H9 (cell line): ENCODE results near the gene AIFM3. TPM values are rescaled to one million over a fixed set of nuclear protein-coding genes. Genes with fewer than 3 reads are reported as not detected.
A peak's percentile ranks its signal among the peaks of the same experiment; 100 is the strongest.

Experiments used
- DNase-seq: peaks from one replicate; pipeline ENCODE4 v3.0.0-alpha.2; 2017
- H2AFZ ChIP-seq: one replicate; pipeline ENCODE4 v1.6.1; 2013; ENCODE audit warnings: mild to moderate bottlenecking, low read length, control low read depth, moderate library complexity
- H2AK5ac ChIP-seq: 2 replicates; pipeline ENCODE4 v1.6.1; 2013; ENCODE audit warnings: low read length, control low read depth, mixed read lengths; ENCODE audit not compliant: insufficient read length
- H2BK120ac ChIP-seq: one replicate; pipeline ENCODE4 v1.6.1; 2013; ENCODE audit warnings: low read depth, mild to moderate bottlenecking, low read length, control low read depth, inconsistent platforms; ENCODE audit not compliant: poor library complexity, severe bottlenecking
- H2BK12ac ChIP-seq: 2 replicates; pipeline ENCODE4 v1.6.1; 2013; ENCODE audit warnings: low read length, control low read depth, mixed read lengths, low read depth; ENCODE audit not compliant: insufficient read length
- H2BK15ac ChIP-seq: 2 replicates; pipeline ENCODE4 v1.6.1; 2013; ENCODE audit warnings: low read depth, low read length, control low read depth
- H2BK20ac ChIP-seq: one replicate; pipeline ENCODE4 v1.6.1; 2013; ENCODE audit warnings: low read depth, mild to moderate bottlenecking, low read length, control low read depth, inconsistent platforms; ENCODE audit not compliant: poor library complexity, severe bottlenecking
- H2BK5ac ChIP-seq: 2 replicates; pipeline ENCODE4 v1.6.1; 2013; ENCODE audit warnings: low read length, control low read depth, mixed read lengths; ENCODE audit not compliant: insufficient read length
- H3K14ac ChIP-seq: 2 replicates; pipeline ENCODE4 v1.6.1; 2013; ENCODE audit warnings: low read length, control low read depth; ENCODE audit not compliant: insufficient read depth
- H3K18ac ChIP-seq: 2 replicates; pipeline ENCODE4 v1.6.1; 2013; ENCODE audit warnings: low read depth, mild to moderate bottlenecking, mixed read lengths, low read length, control low read depth; ENCODE audit not compliant: insufficient read length
- H3K23ac ChIP-seq: 2 replicates; pipeline ENCODE4 v1.6.1; 2013; ENCODE audit warnings: low read length, control low read depth, mixed read lengths, low read depth; ENCODE audit not compliant: insufficient read length
- H3K23me2 ChIP-seq: 2 replicates; pipeline ENCODE4 v1.6.1; 2013; ENCODE audit warnings: low read depth, mild to moderate bottlenecking, mixed read lengths, low read length, control low read depth; ENCODE audit not compliant: insufficient read length, poor library complexity, severe bottlenecking
- H3K27ac ChIP-seq: 2 replicates; pipeline ENCODE4 v1.5.1; 2013; ENCODE audit warnings: low read length, control low read depth, mixed read lengths, low read depth; ENCODE audit not compliant: insufficient read length
- H3K27me3 ChIP-seq: 2 replicates; pipeline ENCODE4 v1.6.1; 2013; ENCODE audit warnings: low read length, control low read depth, inconsistent platforms; ENCODE audit not compliant: insufficient read depth
- H3K4ac ChIP-seq: 2 replicates; pipeline ENCODE4 v1.6.1; 2013; ENCODE audit warnings: low read depth, mild to moderate bottlenecking, control low read depth, inconsistent platforms, low read length, moderate library complexity
- H3K4me1 ChIP-seq: 2 replicates; pipeline ENCODE4 v1.6.1; 2013; ENCODE audit warnings: low read length, control low read depth, inconsistent platforms; ENCODE audit not compliant: insufficient read depth
- H3K4me2 ChIP-seq: 2 replicates; pipeline ENCODE4 v1.6.1; 2013; ENCODE audit warnings: low read length, control low read depth, mixed read lengths; ENCODE audit not compliant: insufficient read length, insufficient read depth
- H3K56ac ChIP-seq: 2 replicates; pipeline ENCODE4 v1.6.1; 2013; ENCODE audit warnings: low read depth, mild to moderate bottlenecking, mixed read lengths, low read length, control low read depth; ENCODE audit not compliant: insufficient read length
- H3K79me1 ChIP-seq: 2 replicates; pipeline ENCODE4 v1.6.1; 2013; ENCODE audit warnings: low read depth, mild to moderate bottlenecking, moderate library complexity, low read length, control low read depth, inconsistent platforms; ENCODE audit not compliant: insufficient read depth, poor library complexity, severe bottlenecking
- H3K79me2 ChIP-seq: 2 replicates; pipeline ENCODE4 v1.6.1; 2013; ENCODE audit warnings: low read length, control low read depth, inconsistent platforms; ENCODE audit not compliant: insufficient read depth
- H3K9ac ChIP-seq: 2 replicates; pipeline ENCODE4 v1.6.1; 2013; ENCODE audit warnings: low read length, control low read depth, mixed read lengths; ENCODE audit not compliant: insufficient read length; ENCODE audit errors: extremely low read depth
- H3K9me3 ChIP-seq: one replicate; pipeline ENCODE4 v1.6.1; 2013; ENCODE audit warnings: low read depth, low read length, inconsistent platforms; ENCODE audit not compliant: control insufficient read depth
- H3T11ph ChIP-seq: one replicate; pipeline ENCODE4 v1.6.1; 2013; ENCODE audit warnings: mild to moderate bottlenecking, low read length, control low read depth, inconsistent platforms
- H4K20me1 ChIP-seq: one replicate; pipeline ENCODE4 v1.6.1; 2013; ENCODE audit not compliant: control insufficient read depth, insufficient read length, insufficient read depth
- H4K5ac ChIP-seq: 2 replicates; pipeline ENCODE4 v1.6.1; 2013; ENCODE audit warnings: low read depth, mild to moderate bottlenecking, mixed read lengths, low read length, control low read depth; ENCODE audit not compliant: insufficient read length
- H4K8ac ChIP-seq: replicated peaks from 2 replicates; pipeline ENCODE4 v1.6.1; 2013; ENCODE audit warnings: low read length, control low read depth, mixed read lengths, low read depth; ENCODE audit not compliant: insufficient read length
- H4K91ac ChIP-seq: 2 replicates; pipeline ENCODE4 v1.6.1; 2013; ENCODE audit warnings: low read depth, mild to moderate bottlenecking, moderate library complexity, mixed read lengths, low read length, control low read depth; ENCODE audit not compliant: insufficient read length
- H3K27ac Mint-ChIP-seq, 3 experiments: 2 replicates in 2 of 3; 3 replicates in 1 of 3; pipeline ENCODE4 v1.8.0; 2020 to 2021; ENCODE audit warnings: mixed read lengths in 3 of 3, mild to moderate bottlenecking in 1 of 3, moderate library complexity in 1 of 3
- H3K27me3 Mint-ChIP-seq: 2 replicates; pipeline ENCODE4 v1.8.0; 2021; ENCODE audit warnings: low read depth, mild to moderate bottlenecking, moderate library complexity, mixed read lengths
- H3K36me3 Mint-ChIP-seq, 3 experiments: 2 replicates in 2 of 3; 3 replicates in 1 of 3; pipeline ENCODE4 v1.8.0; 2020 to 2021; ENCODE audit warnings: low read depth in 3 of 3, mixed read lengths in 3 of 3; ENCODE audit not compliant: insufficient read depth in 1 of 3
- H3K4me1 Mint-ChIP-seq, 2 experiments: 2 replicates each; pipeline ENCODE4 v1.8.0; 2020; ENCODE audit warnings: mixed read lengths in 2 of 2
- H3K4me3 Mint-ChIP-seq, 2 experiments: 2 replicates in 1 of 2; 3 replicates in 1 of 2; pipeline ENCODE4 v1.8.0; 2020 to 2021; ENCODE audit warnings: mild to moderate bottlenecking in 2 of 2, mixed read lengths in 2 of 2, moderate library complexity in 1 of 2
- H3K9me3 Mint-ChIP-seq, 2 experiments: 2 replicates in 1 of 2; 3 replicates in 1 of 2; pipeline ENCODE4 v1.8.0; 2020; ENCODE audit warnings: mild to moderate bottlenecking in 2 of 2, mixed read lengths in 2 of 2, moderate library complexity in 1 of 2
- WGBS: extraction: QIAGEN DNeasy Blood & Tissue Kit; methylation state at CpG from one replicate; pipeline ENCODE4 v1.1.7; 2013; ENCODE audit warnings: missing lambda C conversion rate, low lambda C conversion rate, mixed read lengths; ENCODE audit not compliant: insufficient read length; ENCODE audit errors: extremely low coverage; 5-methylcytosine and 5-hydroxymethylcytosine counted together
- total RNA-seq: library from RNA; stranded (reverse); gene quantifications from 2 replicates; pipeline ENCODE4 v1.2.1, GENCODE V29; 2021
- TF ChIP-seq, protein P1 (sequence below): fragments of 200-600 bp; sonication (generic); conservative IDR thresholded peaks from 3 replicates; pipeline ENCODE4 v1.8.0; 2021; ENCODE audit warnings: antibody characterized with exemption, mild to moderate bottlenecking

AIFM3 gene
- total RNA-seq, 1 experiment from 2014 or later = 1.9 TPM

GRCh38 chr22:20953668-20954500 is 13.2 kb upstream of the AIFM3 start:
- no CpG with 5 or more reads among the region's 8 CpGs for WGBS
- H3K4me3 Mint-ChIP-seq = no peak overlapping the region
- H3K4me1 ChIP-seq = no peaks in the 10 kb centered on the region

More at GRCh38 chr22:20953668-20954500, 13.2 kb upstream of the AIFM3 start:
- no peak overlapping the region for H2BK5ac ChIP-seq
- no peak overlapping the region for H3K9ac ChIP-seq
- no peak overlapping the region for H4K91ac ChIP-seq
- Mint-ChIP-seq H3K9me3 (no peaks in the 10 kb centered on the region), H3K27ac (peak overlapping the region in 2 of 3 experiments; percentile 34 to 86; a peak in 3 of 7 replicates), H3K4me1 (peaks cover 10 to 11% of the 10 kb centered on the region in 2 experiments), H3K27me3 (peaks cover 13% of the 10 kb centered on the region), H3K36me3 (peaks cover 20 to 52% (median 50%) of the 10 kb centered on the region in 3 experiments; a peak in 6 of 7 replicates)
- no peak overlapping the region for H2AK5ac ChIP-seq
- no peaks in the 10 kb centered on the region for H3K9me3 ChIP-seq
- no peak overlapping the region for H3K27ac ChIP-seq
- DNase-seq = no peak
- H2BK120ac ChIP-seq = no peak overlapping the region
- H3K23ac ChIP-seq = no peak overlapping the region
- H3K79me1 ChIP-seq = peaks cover 5% of the 10 kb centered on the region
- H3K18ac ChIP-seq = no peak overlapping the region
- H2BK12ac ChIP-seq = no peak overlapping the region
- no peaks in the 10 kb centered on the region for H4K20me1 ChIP-seq
- H3K23me2 ChIP-seq = peaks cover 4% of the 10 kb centered on the region
- no peak overlapping the region for H3K4ac ChIP-seq
- no peak overlapping the region for H2AFZ ChIP-seq
- no peak overlapping the region for H3T11ph ChIP-seq
- no peaks in the 10 kb centered on the region; the same call in 1 of the 2 replicates for H3K79me2 ChIP-seq
- no peak overlapping the region for H2BK20ac ChIP-seq
- H4K8ac ChIP-seq = no peak overlapping the region
- H3K27me3 ChIP-seq = no peaks in the 10 kb centered on the region
- no peak overlapping the region for H4K5ac ChIP-seq
- H3K14ac ChIP-seq = no peak overlapping the region
- H3K4me2 ChIP-seq = no peak overlapping the region
- TF ChIP-seq, protein P1, sequence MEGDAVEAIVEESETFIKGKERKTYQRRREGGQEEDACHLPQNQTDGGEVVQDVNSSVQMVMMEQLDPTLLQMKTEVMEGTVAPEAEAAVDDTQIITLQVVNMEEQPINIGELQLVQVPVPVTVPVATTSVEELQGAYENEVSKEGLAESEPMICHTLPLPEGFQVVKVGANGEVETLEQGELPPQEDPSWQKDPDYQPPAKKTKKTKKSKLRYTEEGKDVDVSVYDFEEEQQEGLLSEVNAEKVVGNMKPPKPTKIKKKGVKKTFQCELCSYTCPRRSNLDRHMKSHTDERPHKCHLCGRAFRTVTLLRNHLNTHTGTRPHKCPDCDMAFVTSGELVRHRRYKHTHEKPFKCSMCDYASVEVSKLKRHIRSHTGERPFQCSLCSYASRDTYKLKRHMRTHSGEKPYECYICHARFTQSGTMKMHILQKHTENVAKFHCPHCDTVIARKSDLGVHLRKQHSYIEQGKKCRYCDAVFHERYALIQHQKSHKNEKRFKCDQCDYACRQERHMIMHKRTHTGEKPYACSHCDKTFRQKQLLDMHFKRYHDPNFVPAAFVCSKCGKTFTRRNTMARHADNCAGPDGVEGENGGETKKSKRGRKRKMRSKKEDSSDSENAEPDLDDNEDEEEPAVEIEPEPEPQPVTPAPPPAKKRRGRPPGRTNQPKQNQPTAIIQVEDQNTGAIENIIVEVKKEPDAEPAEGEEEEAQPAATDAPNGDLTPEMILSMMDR = no peak
- H2BK15ac ChIP-seq = no peak overlapping the region
- H3K56ac ChIP-seq = no peak overlapping the region
